Hepatocyte (in vitro differentiated cells): ENCODE measurements around the gene CXCR6. TPM values are rescaled to one million over a fixed set of nuclear protein-coding genes. Genes with fewer than 3 reads are reported as not detected.

Source experiments
- DNase-seq: peaks from one replicate; pipeline ENCODE4 v3.0.0-alpha.2; 2016; ENCODE audit warnings: low spot score
- H2AFZ ChIP-seq: fragments of 200-600 bp; sonication (generic); 2 replicates; pipeline ENCODE4 v1.6.0; 2016; ENCODE audit warnings: antibody characterized with exemption, mild to moderate bottlenecking
- H3K27ac ChIP-seq: fragments of 200-600 bp; sonication (generic); 2 replicates; pipeline ENCODE4 v1.5.1; 2016; ENCODE audit warnings: mild to moderate bottlenecking
- H3K27me3 ChIP-seq: fragments of 200-600 bp; sonication (generic); 2 replicates; pipeline ENCODE4 v1.6.1; 2016
- H3K36me3 ChIP-seq: fragments of 200-600 bp; sonication (generic); replicated peaks from 2 replicates; pipeline ENCODE4 v1.5.1; 2016; ENCODE audit warnings: low read depth; ENCODE audit not compliant: insufficient read depth
- H3K4me1 ChIP-seq: fragments of 200-600 bp; sonication (generic); 2 replicates; pipeline ENCODE4 v1.5.1; 2016; ENCODE audit warnings: mild to moderate bottlenecking, moderate library complexity; ENCODE audit not compliant: insufficient read depth
- H3K4me2 ChIP-seq: fragments of 200-600 bp; sonication (generic); 2 replicates; pipeline ENCODE4 v1.6.0; 2016
- H3K4me3 ChIP-seq: fragments of 200-600 bp; sonication (generic); 2 replicates; pipeline ENCODE4 v1.5.1; 2016; ENCODE audit warnings: mild to moderate bottlenecking
- H3K79me2 ChIP-seq: fragments of 200-600 bp; sonication (generic); 2 replicates; pipeline ENCODE4 v1.6.0; 2017; ENCODE audit warnings: mild to moderate bottlenecking
- H3K9me2 ChIP-seq: fragments of 200-600 bp; sonication (generic); replicated peaks from 2 replicates; pipeline ENCODE4 v1.6.0; 2017; ENCODE audit warnings: mild to moderate bottlenecking; ENCODE audit not compliant: insufficient read depth
- H3K9me3 ChIP-seq: fragments of 200-600 bp; sonication (generic); 2 replicates; pipeline ENCODE4 v1.5.1; 2016; ENCODE audit warnings: low read depth, mild to moderate bottlenecking
- H4K20me1 ChIP-seq: fragments of 200-600 bp; sonication (generic); 2 replicates; pipeline ENCODE4 v1.6.0; 2016; ENCODE audit warnings: mild to moderate bottlenecking; ENCODE audit not compliant: insufficient read depth, poor library complexity, severe bottlenecking
- CTCF ChIP-seq: fragments of 200-600 bp; sonication (generic); IDR thresholded peaks from 2 replicates; pipeline ENCODE4 v1.5.1; 2016; ENCODE audit warnings: antibody characterized with exemption, mild to moderate bottlenecking; ENCODE audit not compliant: poor library complexity
- EZH2 ChIP-seq: fragments of 200-600 bp; sonication (generic); IDR thresholded peaks from 2 replicates; pipeline ENCODE4 v1.6.1; 2016; ENCODE audit warnings: antibody characterized with exemption, mild to moderate bottlenecking, borderline replicate concordance
- EZH2phosphoT487 ChIP-seq: fragments of 200-600 bp; sonication (generic); IDR thresholded peaks from one replicate; pipeline ENCODE4 v1.6.1; 2018; ENCODE audit warnings: antibody characterized with exemption, mild to moderate bottlenecking, low read depth, moderate library complexity; ENCODE audit not compliant: unreplicated experiment, severe bottlenecking
- WGBS: methylation state at CpG from one replicate; pipeline ENCODE4 v1.1.6; 2016; ENCODE audit warnings: low lambda C conversion rate; ENCODE audit errors: missing lambda C conversion rate; 5-methylcytosine and 5-hydroxymethylcytosine counted together
- polyA plus RNA-seq: library from polyadenylated mRNA; unstranded; fragments of >200 nt; fragmentation: Nextera tagmentation; extraction: Ambion mirVana; gene quantifications from 2 replicates; pipeline ENCODE4 v1.2.1, GENCODE V29; 2016
- total RNA-seq: library from RNA; depleted of rRNA; stranded (reverse); fragments of >200 nt; gene quantifications from 2 replicates; pipeline ENCODE4 v1.2.3, GENCODE V29; 2014

The CXCR6 gene
- total and polyA plus RNA-seq, 2 experiments from 2014 or later: 0.33 TPM; not detected in 1

- Histone ChIP-seq H3K79me2 (peaks cover 67% of the 10 kb centered on the region), H3K9me3 (no peaks in the 10 kb centered on the region), H3K9me2 (no peaks in the 10 kb centered on the region), H3K27ac (peak overlapping the region; percentile 95), H3K4me3 (no peak overlapping the region), H3K36me3 (no peaks in the 10 kb centered on the region), H4K20me1 (no peaks in the 10 kb centered on the region), H2AFZ (no peak overlapping the region), H3K4me2 (peak overlapping the region; percentile 10), H3K27me3 (no peaks in the 10 kb centered on the region), H3K4me1 (peaks cover 66% of the 10 kb centered on the region)
- WGBS: 68% methylated on average over 8 of the region's 8 CpGs
- no peak for DNase-seq
- TF ChIP-seq EZH2phosphoT487 (no peak), EZH2 (no peak), CTCF (no peak)
These were observed 44.4 kb downstream of the CXCR6 start for GRCh38 chr3:45987368-45988291.

GRCh38 chr3:45988362-45988761 is 45.1 kb downstream of the CXCR6 start:
- Histone ChIP-seq H3K4me2 (peak overlapping the region; percentile 10), H3K36me3 (no peaks in the 10 kb centered on the region), H3K9me2 (no peaks in the 10 kb centered on the region), H3K27ac (peak overlapping the region; percentile 95), H3K79me2 (peaks cover 74% of the 10 kb centered on the region), H3K27me3 (no peaks in the 10 kb centered on the region), H3K4me3 (no peak overlapping the region), H4K20me1 (no peaks in the 10 kb centered on the region), H2AFZ (no peak overlapping the region), H3K9me3 (no peaks in the 10 kb centered on the region), H3K4me1 (peaks cover 66% of the 10 kb centered on the region)
- TF ChIP-seq EZH2 (no peak), CTCF (no peak), EZH2phosphoT487 (no peak)
- DNase-seq: peak; percentile 46
- 89% methylated on average over 4 of the region's 4 CpGs for WGBS

- Histone ChIP-seq H3K79me2 (peaks cover 79% of the 10 kb centered on the region), H3K9me3 (no peaks in the 10 kb centered on the region), H3K4me3 (no peak overlapping the region), H4K20me1 (no peaks in the 10 kb centered on the region), H3K27me3 (no peaks in the 10 kb centered on the region), H3K9me2 (no peaks in the 10 kb centered on the region), H3K36me3 (no peaks in the 10 kb centered on the region), H2AFZ (no peak overlapping the region), H3K4me1 (peaks cover 62% of the 10 kb centered on the region), H3K27ac (peak overlapping the region; percentile 95), H3K4me2 (peak overlapping the region; percentile 10)
- no peak for TF ChIP-seq EZH2
- TF ChIP-seq CTCF: no peak
- TF ChIP-seq EZH2phosphoT487: no peak
- WGBS: 88% methylated on average over 2 of the region's 2 CpGs
- peak; percentile 30 for DNase-seq
These were observed 45.5 kb downstream of the CXCR6 start for GRCh38 chr3:45988804-45989203.
